ENCODE data around the gene AP1G2.
"Not testable (repeated sequence)": the region's sequence is repeated elsewhere in the genome, so short reads cannot be mapped to it uniquely, and the experiment has no call there.

AP1G2 gene

DNA sequence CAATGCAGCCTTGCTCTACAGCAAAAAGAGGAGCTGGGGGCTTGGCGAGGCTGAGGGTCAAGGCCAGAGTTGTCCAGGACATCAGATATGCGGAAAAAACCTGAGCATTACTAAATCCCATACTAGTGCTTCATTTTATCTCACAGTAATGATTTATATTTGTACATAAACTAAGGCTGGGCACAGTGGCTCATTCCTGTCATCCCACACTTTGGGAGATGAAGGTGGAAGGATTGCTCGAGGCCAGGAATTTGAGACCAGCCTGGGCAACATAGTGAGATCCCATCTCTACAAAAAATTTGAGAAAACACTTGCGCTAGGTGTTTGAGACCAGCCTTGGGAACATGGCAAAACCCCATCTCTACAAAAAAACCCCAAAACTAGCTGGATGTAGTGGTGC, 22.6 kb upstream of the AP1G2 start:
- no peak for DNase-seq

DNA sequence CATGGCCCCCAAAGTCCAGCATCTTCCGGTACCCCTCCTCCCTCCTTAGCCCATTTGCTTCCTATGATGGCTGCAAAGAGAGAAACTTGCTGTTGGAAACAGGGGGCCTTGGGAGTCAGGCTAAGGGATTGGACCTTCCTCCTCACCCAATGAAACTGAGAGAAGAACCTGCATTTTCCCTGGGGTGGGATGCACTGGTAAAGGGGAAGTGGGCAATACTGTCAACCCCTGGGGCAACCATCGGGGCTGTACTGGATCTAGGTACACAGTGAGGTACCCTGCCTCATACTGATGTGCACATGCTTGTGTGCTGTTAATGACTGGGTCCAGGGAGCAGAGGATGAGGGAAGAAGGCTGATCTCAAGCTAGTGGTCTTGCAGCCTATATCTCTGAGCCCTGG, 22.0 kb upstream of the AP1G2 start:
- no peak for DNase-seq

DNA sequence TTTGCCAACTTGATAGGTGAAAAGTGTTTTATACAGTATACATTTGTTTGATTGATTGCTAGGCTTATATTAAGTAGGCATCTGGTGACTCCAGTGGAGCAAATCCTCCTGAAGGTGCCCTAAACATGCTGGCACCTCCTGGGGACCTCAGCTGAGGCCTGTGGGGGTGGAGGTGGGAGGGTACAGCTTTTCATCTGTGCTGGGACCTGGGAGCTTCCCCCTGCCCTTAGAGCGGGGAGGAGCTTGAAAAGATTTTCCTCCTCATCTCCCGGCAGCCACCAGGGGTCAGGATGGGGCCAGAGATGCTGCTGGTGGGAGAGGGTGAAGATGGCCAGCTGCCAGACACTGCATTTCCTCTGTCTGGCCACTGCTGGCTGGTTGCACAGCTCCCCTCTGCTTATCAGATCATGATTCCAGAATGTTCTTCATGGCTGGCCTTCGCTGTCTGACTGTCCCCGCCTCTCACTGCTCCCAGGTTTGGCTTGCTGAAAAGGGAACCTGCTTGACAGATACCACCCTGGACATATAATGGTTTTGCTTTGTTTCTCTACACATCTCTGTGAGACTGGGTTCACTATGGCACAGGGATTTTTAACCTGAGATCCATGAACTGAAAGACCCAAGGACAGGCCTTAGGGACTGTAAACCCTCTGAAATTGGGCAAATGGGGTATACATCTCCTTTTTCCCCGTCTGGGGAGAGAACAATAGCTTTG, 21.4 kb upstream of the AP1G2 start:
- DNase-seq: peak; percentile 85

DNA sequence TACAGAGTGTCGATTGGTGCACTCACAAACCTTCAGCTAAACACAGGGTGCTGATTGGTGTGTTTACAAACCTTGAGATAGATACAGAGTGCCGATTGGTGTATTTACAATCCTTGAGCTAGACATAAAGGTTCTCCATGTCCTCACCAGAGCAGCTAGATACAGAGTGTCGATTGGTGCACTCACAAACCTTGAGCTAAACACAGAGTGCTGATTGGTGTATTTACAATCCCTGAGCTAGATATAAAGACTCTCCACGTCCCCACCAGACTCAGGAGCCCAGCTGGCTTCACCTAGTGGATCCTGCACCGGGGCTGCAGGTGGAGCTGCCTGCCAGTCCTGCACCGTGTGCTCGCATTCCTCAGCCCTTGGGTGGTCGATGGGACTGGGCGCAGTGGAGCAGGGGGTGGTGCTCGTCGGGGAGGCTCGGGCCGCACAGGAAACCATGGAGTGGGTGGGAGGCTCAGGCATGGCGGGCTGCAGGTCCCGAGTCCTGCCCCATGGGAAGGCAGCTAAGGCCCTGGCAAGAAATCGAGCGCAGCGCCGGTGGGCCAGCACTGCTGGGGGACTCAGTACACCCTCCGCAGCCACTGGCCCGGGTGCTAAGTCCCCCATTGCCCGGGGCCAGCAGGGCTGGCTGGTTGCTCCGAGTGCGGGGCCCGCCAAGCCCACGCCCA, 17.1 kb upstream of the AP1G2 start:
- DNase-seq: not testable (repeated sequence)

DNA sequence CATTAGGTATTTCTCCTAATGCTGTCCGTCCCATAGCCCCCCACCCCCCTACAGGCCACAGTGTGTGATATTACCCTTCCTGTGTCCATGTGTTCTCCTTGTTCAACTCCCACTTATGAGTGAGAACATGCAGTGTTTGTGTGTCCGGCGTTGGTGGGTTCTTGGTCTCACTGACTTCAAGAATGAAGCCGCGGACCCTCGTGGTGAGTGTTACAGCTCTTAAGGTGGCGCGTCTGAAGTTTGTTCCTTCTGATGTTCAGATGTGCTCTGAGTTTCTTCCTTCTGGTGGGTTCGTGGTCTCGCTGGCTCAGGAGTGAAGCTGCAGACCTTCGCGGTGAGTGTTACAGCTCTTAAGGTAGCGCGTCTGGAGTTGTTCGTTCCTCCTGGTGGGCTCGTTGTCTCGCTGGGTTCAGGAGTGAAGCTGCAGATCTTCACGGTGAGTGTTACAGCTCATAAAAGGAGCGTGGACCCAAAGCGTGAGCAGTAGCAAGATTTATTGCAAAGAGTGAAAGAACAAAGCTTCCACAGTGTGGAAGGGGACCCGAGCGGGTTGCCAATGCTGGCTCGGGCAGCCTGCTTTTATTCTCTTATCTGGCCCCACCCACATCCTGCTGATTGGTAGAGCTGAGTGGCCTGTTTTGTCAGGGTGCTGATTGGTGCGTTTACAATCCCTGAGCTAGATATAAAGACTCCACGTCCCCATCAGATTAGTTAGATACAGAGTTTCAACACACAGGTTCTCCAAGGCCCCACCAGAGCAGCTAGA, 16.4 kb upstream of the AP1G2 start:
- not testable (repeated sequence) for DNase-seq

DNA sequence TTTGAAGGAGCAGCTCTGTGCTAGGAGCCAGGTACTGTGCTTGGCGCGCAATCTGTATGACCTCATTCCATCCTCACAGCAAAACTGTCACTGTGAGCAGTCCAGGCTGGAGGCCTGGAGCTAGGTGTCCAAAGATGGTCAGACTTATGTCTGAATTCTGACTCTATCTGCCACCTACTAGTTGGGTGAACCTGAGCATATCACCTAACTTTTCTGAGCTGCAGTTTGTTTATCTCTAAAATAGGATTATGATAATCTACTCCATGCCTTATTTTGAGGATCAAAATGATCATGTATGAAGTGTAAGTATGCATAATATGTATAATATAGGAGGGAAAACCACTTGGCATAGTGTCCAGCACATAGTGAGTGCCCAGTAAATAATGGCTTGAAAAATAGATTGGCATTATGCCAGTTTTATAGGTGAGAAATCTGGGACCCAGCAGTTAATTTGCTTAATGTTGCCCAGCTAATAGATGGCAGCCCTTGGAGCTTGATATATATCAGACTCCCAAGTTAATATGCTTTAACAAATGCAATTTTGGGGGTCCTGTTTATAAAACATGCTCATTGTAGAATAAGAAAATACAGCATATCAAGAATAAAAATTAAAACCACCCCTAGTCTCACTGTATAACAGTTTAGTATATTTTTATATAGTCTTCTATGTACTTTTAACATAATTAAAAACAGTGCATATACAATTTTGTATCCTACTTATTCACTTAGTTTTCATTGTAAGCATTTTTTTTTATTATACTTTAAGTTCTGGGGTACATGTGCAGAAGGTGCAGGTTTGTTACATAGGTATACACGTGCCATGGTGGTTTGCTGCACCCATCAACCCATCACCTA, 15.5 kb upstream of the AP1G2 start:
- DNase-seq: no peak

DNA sequence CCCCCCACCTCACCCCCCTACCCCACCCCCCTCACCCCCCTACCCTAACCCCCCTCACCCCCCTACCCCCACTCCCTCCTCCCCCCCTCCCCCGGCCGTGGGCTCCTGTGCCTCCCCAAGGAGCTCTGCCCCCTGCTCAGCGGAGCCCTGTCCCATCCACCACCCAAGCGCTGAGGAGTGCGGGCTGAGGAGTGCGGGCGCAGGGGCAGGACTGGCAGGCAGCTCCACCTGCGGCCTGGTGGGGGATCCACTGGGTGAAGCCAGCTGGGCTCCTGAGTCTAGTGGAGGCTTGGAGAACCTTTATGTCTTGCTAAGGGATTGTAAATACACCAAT, 13.3 kb upstream of the AP1G2 start:
- DNase-seq: no peak

DNA sequence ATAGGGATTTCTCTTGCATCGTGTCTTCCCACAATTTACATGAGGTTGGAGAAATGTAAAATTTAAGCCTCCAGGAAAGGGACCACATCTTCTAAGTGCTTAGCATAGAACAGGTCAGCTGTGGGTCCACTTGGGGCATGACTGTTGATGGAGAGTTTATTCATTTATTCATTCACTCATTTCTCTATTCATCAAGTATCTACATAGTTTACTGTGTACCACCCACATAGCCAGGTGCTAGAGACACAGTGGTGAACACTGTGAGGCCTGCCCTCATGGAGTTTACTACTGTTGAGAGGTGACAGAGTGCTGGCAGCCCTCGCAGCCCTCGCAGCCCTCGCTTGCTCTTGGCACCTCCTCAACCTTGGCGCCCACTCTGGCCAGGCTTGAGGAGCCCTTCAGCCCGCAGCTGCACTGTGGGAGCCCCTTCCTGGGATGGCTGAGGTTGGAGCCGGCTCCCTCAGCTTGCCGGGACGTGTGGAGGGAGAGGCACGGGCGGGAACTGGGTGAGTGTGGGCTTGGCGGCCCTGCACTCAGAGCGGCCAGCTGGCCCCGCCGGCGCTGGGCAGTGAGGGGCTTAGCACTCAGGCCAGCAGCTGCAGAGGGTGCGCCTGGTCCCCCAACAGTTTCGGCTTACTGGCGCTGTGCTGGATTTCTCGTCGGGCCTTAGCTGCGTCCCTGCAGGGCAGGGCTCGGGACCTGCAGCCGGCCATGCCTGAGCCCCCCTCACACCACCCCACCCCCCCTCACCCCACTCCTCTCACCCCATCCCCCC, 12.7 kb upstream of the AP1G2 start:
- no peak for DNase-seq

DNA sequence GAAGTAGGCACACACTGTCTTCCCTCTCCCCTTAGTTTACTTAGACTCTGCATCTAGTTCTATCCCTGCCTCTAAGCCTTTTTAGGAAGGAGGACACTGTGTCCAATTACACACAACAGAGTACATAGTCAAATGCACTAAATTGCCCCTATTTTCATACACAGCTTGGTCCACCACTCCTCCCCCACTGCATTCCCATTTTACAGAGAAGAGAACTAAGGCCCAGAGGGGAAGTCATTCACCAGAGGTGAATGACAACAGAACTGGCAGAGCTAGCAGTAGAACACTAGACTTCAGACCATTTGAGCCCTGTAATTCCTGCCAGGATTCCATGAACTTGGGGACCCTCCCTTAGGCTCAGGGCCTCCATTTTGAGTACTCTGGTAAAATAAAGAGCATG, 12.1 kb upstream of the AP1G2 start:
- DNase-seq: no peak

DNA sequence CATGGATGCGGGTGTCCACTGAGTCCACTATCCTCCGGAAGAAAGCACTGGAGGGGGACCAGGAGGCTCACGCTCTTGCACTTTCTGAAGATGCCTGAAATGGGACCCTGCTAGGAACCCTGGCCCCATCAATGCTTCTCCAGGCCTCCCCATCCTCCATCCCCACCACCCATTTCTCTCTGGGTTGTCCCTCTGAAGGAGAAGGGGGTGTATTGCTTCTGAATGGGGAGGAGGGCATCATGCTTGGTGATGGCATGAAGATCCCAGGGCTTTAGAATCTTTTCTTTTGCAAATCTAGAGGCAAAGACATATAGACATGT, 11.7 kb upstream of the AP1G2 start:
- DNase-seq: no peak

DNA sequence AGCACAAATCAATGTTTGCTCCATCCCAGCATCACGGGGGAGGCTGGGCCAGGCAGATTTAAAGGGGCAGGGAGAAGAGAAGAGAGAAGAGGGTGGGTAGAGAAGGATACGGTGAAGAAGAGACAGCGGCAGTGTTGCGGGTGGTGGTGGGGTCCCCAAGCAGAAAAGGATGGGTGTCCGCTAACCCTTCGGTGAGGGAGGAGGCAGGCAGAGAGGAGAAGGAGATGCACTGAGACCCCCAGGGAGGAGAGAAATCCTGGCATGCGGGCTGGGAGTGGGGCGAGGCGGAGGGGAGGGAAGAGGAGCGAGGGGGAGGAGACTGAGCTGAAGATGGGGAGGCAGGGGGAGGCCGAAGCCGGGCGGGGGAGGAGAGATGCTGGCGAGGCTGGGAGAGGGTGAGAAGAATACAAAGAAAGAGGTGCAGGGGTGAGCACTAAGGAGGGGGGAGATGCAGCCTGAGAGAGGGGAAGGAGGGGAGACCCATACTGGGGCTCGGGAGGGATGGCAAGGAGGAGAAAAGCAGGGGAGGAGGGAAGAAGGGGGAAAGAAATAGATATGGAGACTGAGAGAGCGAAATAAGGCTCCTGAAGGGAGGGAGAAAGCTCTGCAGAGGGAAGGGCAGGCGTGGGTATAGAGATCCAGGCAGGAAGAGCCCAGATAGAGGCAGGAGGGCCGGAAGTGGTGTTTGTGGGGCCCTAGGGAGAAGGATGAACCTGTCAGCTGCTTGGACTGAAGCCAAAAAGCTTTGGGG, 11.1 kb upstream of the AP1G2 start, which contains the start of gene JPH4:
TSS of gene JPH4 (minus strand) at position 231 of the 751 bp plus-strand sequence. CDS start 1,337 bp downstream, outside the sequence.
- peak; percentile 31 for DNase-seq

DNA sequence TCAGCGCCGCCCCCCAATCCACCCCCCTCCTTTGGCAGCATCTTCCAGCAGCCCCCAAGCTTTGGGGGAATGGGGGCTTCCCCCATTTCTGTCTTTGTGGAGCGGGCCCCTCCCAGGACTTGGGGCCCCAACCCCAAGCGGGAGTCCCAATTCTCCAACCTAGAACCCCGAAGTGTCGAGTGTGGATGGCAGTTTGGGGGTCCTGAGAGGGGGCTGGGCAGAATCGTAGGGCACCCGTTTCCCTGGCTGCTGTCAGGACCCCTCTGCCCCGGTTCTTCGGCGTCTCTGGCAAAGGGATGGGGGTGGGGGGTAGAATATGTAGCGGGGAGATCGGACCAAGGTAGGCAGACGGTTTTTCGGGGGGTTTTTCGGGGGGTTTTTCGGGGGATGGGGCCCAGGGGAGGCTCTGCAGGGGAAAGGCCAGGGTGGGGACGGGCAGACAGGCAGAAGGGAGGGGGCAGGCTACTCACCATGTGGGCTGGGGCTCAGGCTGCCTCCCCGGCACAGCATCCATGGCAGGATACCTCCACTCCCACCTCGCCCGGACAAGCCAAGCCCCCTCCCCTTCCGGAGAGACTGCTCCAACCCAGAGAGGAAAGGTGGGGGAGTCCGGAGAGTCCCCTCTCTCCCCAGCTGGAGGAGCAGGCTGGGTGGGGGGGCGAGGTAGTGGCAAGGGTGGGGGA, 10.3 kb upstream of the AP1G2 start:
- no peak for DNase-seq

DNA sequence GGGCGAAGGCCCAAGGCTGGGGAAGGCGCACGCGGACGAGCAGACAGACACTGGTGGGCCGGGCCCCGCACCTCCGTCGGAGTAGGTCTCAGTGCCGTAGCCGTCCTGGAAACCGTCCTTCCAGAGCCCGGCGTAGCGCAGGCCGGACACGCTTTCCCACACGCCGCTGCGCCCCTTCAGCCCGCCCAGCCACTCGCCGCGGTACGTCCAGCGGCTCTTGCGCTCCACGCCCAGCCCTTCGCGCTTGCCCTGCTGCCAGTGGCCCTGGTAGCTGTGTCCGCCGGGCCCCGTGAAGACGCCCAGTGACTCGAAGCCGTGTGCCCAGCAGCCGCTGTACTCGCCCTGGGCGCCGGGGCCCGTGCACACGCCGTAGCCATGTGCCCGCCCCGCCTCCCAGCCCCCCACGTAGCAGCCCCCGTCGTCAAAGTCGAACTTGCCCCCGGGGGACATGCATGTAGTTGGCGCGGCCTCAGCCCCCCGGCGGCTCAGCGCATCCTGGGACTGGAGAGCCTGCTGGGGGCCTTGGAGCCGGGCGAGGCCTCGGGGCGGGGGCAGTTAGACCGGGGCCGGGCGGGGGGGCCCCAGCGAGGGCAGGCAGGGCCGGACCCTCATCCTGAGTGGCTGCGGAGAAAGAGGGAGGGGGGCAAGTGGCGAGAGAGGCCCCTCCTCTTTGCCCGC, 9.6 kb upstream of the AP1G2 start:
- no peak for DNase-seq

DNA sequence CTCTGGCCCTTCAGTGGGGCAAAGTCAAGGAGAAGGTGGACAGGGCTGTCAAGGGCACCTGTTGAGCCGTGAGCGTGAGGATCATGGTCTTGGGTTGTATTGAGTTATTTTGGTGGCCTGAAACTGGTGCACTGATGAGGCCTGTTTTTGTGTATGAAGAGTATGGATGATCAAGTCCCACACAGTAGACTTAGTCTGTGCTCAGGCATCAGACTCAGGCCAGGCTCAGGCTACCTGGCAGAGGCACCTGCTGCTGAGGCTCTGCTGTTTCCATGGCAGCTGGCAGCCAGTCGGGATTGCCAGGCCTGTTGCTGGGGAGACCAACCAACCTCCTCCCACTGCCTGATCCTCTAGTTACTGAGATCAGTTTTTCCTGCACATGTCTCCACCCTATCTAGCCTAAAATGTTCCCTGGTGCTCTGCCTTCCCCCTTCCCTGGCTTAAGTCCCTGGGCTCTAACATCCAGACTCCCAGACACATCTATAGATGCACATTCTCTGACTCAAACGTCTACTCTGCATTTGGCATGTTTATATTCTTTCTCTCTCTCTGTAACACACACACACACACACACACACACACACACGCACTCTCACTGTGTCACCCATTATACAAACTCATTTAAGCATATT, 5.9 kb upstream of the AP1G2 start:
- DNase-seq: no peak

DNA sequence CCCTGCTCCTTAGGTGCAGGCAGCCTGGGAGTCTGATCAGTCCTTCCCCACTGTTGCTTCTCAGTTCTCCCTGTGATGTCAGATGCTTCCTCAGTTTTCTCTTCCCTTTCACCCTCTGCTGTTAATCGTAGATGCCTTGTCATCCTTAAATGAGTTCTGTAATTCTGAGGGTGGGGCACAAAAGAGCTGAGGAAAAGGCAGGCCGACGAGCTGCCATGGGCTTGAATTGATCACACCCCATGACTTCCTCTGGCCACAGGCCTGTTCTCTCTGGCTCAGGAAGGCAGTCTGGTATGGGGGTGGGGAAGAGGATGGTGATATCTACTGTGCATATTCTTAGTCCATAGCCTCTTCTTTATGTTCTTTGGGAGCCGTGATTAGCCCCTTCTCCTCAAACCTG, 5.2 kb upstream of the AP1G2 start:
- DNase-seq: no peak

DNA sequence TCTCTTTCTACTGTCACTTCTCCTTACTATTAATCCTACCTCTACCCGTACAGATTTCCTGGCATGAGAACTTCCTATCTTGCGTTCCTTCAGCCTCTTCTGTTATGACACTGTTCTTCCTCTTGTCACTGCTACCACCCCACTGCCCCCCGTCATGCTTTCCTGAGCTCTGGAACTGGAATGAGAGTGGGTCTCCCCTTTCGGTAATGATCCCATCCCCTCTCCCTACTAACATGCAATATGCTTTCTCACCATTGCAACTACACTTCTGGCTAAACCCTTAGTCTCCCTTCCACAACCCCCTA, 4.9 kb upstream of the AP1G2 start:
- DNase-seq: no peak

DNA sequence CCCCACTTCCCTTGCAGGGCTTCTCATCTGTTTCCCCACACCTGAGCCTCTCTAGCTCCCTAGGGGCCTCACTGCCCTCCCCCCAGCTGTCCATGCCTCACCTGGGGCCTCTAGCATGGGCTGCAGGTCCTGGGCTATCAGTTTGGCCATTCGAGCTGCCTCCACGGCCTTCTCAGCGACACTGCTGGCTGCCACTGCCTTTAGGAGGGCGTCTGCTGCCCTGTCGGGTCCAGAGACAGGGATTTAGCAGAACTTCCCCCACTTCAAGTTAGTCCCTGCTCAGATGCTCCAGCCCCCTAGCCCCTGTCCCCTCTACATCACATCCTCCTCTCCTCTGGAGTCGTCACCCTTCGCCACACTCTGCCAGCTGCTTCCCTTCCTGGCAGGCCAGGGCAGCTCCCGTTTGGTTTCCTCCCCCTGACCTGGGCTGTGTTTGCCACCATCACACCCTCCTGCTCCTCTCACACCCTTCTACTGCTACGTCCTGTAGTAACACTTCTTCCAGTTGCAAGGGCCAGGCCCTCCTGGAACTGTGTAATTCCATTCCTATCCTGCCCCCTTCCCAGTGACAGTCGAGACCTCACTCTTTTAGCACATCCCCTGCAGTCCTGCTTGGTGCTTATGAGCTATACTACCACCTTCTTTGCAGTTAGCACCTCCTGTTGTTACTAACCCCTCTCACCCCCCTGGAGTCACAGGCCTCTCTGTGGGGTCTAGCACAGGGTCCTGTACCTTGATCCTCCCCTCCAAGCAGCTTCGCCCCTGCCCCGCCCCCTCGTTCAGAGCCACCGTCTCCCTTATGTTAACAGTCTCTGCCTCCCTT, 4.3 kb upstream of the AP1G2 start:
- DNase-seq: no peak

DNA sequence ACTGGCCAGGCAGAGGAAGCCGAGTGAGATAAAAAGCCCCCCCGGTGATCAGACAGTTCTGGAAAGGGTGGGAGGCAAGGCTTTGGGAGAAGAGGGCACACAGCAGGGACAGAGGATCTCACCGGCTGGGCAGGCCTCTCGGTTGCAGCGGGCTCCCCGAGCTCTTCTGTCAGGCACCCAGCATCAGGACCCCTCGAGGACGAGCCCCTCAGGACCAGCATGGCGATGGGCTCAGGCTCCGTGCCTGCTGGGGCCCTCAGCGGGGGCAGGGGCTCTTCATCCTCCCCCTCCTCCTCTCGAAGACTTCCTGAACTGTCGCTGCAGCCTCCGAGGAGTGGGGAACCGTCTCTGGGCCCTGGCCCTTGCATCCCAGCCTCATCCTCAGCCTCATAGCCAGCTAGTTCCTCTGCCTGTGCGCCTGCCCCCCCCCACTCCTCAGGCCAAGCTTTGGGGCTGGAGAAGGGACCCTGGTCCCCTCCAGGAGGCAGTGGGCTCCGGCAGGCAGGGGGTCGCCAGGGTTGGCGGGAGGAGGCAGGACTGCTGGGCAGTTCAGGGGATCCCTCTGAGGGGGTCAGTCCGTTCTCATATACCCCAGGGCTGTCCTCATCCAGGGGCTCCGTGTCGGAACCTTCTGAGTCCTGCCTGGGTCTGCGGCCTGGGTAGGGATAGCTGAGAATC, 3.4 kb upstream of the AP1G2 start:
- no peak for DNase-seq
